ENCODE measurements around the gene NAALADL2. TPM values are rescaled to one million over a fixed set of nuclear protein-coding genes. Genes with fewer than 3 reads are reported as not detected.
A peak's percentile ranks its signal among the peaks of the same experiment; 100 is the strongest.

Gene NAALADL2
- total and polyA plus RNA-seq, 2 of the 4 experiments (the other 2 are of a cell fraction), result 3.8 to 19.2 TPM

GRCh38 chr3:175704366-175705055, 845.4 kb downstream of the NAALADL2 start:
- Histone ChIP-seq H3K23ac (ENCODE audit: low read depth, low read length) (no peak overlapping the region), H3K4me3 (ENCODE audit: insufficient read depth, low read depth, low read length) (no peak overlapping the region), H3K27me3 (ENCODE audit: control insufficient read depth, insufficient read depth, low read length) (no peaks in the 10 kb centered on the region), H3K4me1 (ENCODE audit: control insufficient read depth, insufficient read depth, low read length) (no peaks in the 10 kb centered on the region), H3K36me3 (ENCODE audit: control insufficient read depth, insufficient read depth, low read length) (no peaks in the 10 kb centered on the region), H4K20me1 (ENCODE audit: insufficient read depth, low read length) (no peaks in the 10 kb centered on the region), H3K14ac (replicated peaks; ENCODE audit: low read depth, low read length) (no peak overlapping the region), H4K8ac (ENCODE audit: low read depth in 2 of 2, low read length in 2 of 2) (no peak overlapping the region), H2BK15ac (ENCODE audit: low read depth, low read length) (no peak overlapping the region), H3K27ac (ENCODE audit: insufficient read depth, low read length) (no peak overlapping the region), H3K9me1 (ENCODE audit: insufficient read depth, low read length) (no peaks in the 10 kb centered on the region), H3K18ac (ENCODE audit: low read depth, low read length) (peak overlapping the region; percentile 53; the same call in 1 of the 2 replicates), H2BK120ac (ENCODE audit: low read depth, low read length) (no peak overlapping the region), H3K4ac (ENCODE audit: low read depth, low read length) (no peak overlapping the region), H3K9me3 (ENCODE audit: control insufficient read depth, insufficient read depth, low read length) (no peaks in the 10 kb centered on the region), H2BK20ac (ENCODE audit: low read depth, low read length) (no peak overlapping the region), H2BK5ac (ENCODE audit: low read depth, low read length, poor library complexity, severe bottlenecking) (no peak overlapping the region), H3K4me2 (ENCODE audit: low read depth, low read length) (no peak overlapping the region; the same call in 1 of the 2 replicates), H4K5ac (ENCODE audit: low read depth, low read length) (no peak overlapping the region; the same call in 1 of the 2 replicates), H2AK9ac (replicated peaks; ENCODE audit: low read depth, low read length, poor library complexity) (no peak overlapping the region), H2AFZ (replicated peaks; ENCODE audit: low read length, poor library complexity) (no peak overlapping the region), H3K56ac (ENCODE audit: extremely low read depth, insufficient read depth, low read length) (no peak overlapping the region), H3K9ac (ENCODE audit: low read depth, low read length) (no peak overlapping the region), H2AK5ac (ENCODE audit: low read depth, low read length) (no peak overlapping the region), H4K91ac (ENCODE audit: insufficient read depth, low read depth, low read length) (no peak overlapping the region), H3K79me1 (ENCODE audit: low read depth in 1 of 2, low read length in 2 of 2) (no peaks in the 10 kb centered on the region)
- no CpG with 5 or more reads among the region's 6 CpGs for WGBS, 2 experiments (ENCODE audit: extremely low coverage in 2 of 2, insufficient read length in 1 of 2)
- no peak for ATAC-seq (ENCODE audit: low read depth)
- ChIA-PET POLR2A (ENCODE audit: unreplicated experiment) (no interaction called here), CTCF (no interaction called here)
- dilution Hi-C loops (cut with HindIII; ENCODE audit: low sequenced_read_pairs, unreplicated experiment), result no loop called here
- no peak for TF ChIP-seq NFE2L2 (IDR thresholded peaks at IDR 0.05; ENCODE audit: low read depth, low read length)
- 0 out of 2 replicates have a peak, but pooled peaks have one; percentile 21 for TF ChIP-seq CEBPB (IDR thresholded peaks at IDR 0.05; ENCODE audit: low read depth, low read length)
- DNase-seq, result peak; percentile 7
- intact Hi-C loops (cut with micrococcal nuclease), result no loop called here
- in situ Hi-C loops (cut with MboI; ENCODE audit: low sequenced_read_pairs), result no loop called here
- no TSS peak for BruUV-seq (replicated peaks)

All from IMR-90 (cell line).